ENCODE measurements around the gene BLOC1S5.

DNA sequence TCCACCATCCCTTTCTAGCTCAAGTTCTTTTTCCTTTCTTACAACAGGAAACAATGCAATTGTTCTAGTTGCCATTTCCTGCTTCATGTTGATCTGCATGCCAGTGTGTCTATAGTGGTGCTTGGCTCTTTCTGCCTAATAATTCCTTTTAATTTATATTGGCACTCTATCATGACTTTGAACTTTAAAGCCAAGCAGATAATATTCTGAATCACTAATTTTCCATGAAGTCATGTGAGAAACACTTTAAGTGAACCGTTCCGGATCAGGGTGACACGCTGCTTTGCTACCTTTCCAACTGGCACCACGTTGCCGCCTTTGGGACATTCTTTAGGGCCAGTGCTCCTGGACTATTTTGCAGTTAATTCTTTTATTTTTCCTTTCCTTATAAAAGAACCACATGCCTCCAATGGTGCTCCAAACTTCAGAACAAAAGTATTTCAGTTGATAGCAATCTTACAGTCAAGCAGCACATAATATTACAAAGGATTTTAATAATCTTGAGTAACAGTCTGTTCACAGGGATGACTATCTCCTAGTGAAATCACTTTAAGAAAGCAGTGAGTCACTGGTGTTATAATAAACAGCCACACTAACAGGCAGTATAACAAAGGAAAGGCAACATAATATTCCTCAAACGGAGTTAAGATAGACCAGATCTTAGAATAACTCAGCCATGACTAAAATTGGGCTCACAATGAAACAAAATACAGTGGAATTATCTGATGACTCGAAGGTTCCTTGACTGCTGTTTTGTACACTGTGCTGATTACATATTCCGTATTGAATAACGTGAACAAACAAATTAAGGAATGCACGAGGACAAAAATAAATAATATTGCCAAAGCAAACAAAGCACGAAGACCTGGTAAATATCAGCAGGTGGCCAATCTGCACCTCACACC is 19.0 kb upstream of the BLOC1S5 start:
- TF ChIP-seq, protein P1, sequence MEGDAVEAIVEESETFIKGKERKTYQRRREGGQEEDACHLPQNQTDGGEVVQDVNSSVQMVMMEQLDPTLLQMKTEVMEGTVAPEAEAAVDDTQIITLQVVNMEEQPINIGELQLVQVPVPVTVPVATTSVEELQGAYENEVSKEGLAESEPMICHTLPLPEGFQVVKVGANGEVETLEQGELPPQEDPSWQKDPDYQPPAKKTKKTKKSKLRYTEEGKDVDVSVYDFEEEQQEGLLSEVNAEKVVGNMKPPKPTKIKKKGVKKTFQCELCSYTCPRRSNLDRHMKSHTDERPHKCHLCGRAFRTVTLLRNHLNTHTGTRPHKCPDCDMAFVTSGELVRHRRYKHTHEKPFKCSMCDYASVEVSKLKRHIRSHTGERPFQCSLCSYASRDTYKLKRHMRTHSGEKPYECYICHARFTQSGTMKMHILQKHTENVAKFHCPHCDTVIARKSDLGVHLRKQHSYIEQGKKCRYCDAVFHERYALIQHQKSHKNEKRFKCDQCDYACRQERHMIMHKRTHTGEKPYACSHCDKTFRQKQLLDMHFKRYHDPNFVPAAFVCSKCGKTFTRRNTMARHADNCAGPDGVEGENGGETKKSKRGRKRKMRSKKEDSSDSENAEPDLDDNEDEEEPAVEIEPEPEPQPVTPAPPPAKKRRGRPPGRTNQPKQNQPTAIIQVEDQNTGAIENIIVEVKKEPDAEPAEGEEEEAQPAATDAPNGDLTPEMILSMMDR (IDR thresholded peaks at IDR 0.05): no peak
- no peak for TF ChIP-seq POLR2A (IDR thresholded peaks at IDR 0.05)
- no peak for TF ChIP-seq EP300 (IDR thresholded peaks at IDR 0.05)

All from tibial nerve (tissue), 4 donors.